T-cell (primary cell): ENCODE results near the gene ING4. TPM values are rescaled to one million over a fixed set of nuclear protein-coding genes. Genes with fewer than 3 reads are reported as not detected.

Experiments
- ATAC-seq, 4 experiments: fragments of 200-7000 bp in 3 of 4; fragments of 150-1000 bp in 1 of 4; cut with Tn5 transposase; replicated peaks in 1 of 4; 1 replicate in 3 of 4; 2 replicates in 1 of 4; pipeline ENCODE4 v1.10.0; 2021; ENCODE audit warnings: moderate library complexity in 3 of 4, mild to moderate bottlenecking in 2 of 4, moderate number of reproducible peaks in 1 of 4
- CTCF ChIA-PET, 2 donors: fragments of 300-600 bp; sonication (Branson Sonifier 250); formaldehyde crosslinking; loops; one replicate each; lab custom pipeline; 2022; ENCODE audit warnings: antibody characterized with exemption in 2 of 2; lab: Charles Lee
- POLR2A ChIA-PET, 2 donors: fragments of 300-600 bp; sonication (Branson Sonifier 250); formaldehyde crosslinking; loops; one replicate each; lab custom pipeline; 2022; ENCODE audit warnings: antibody characterized with exemption in 2 of 2; lab: Charles Lee
- DNase-seq, 35 experiments: peaks; one replicate each; pipeline versions ENCODE4 v3.0.0 to v3.0.0-alpha.2; 2013 to 2023
- H3K27ac ChIP-seq: one replicate; pipeline ENCODE4 v1.5.1; 2013; ENCODE audit warnings: low read length
- H3K27me3 ChIP-seq, 2 experiments: replicated peaks in 1 of 2; 1 replicate in 1 of 2; 2 replicates in 1 of 2; pipeline versions ENCODE4 v1.6.1 to v1.7.0; 2013; ENCODE audit warnings: low read length in 1 of 2, mixed read lengths in 1 of 2; ENCODE audit not compliant: control insufficient read depth in 2 of 2, insufficient read depth in 2 of 2; ENCODE audit errors: extremely low read depth in 1 of 2
- H3K36me3 ChIP-seq, 2 donors: 1 replicate in 1 of 2; 2 replicates in 1 of 2; pipeline versions ENCODE4 v1.6.1 to v1.7.0; 2013; ENCODE audit warnings: low read length in 1 of 2; ENCODE audit not compliant: control insufficient read depth in 2 of 2, insufficient read depth in 1 of 2; ENCODE audit errors: extremely low read depth in 1 of 2
- H3K4me1 ChIP-seq, 2 experiments: 1 replicate in 1 of 2; 2 replicates in 1 of 2; pipeline versions ENCODE4 v1.6.1 to v1.7.0; 2013; ENCODE audit warnings: low read length in 2 of 2, mixed read lengths in 1 of 2; ENCODE audit not compliant: insufficient read depth in 2 of 2, control insufficient read depth in 1 of 2; ENCODE audit errors: extremely low read depth in 1 of 2
- H3K4me3 ChIP-seq, 2 donors: 1 replicate in 1 of 2; 2 replicates in 1 of 2; pipeline versions ENCODE4 v1.5.1 to v1.7.0; 2013; ENCODE audit warnings: mild to moderate bottlenecking in 2 of 2, low read length in 1 of 2, moderate library complexity in 1 of 2; ENCODE audit not compliant: control insufficient read depth in 1 of 2; ENCODE audit errors: extremely low read depth in 1 of 2
- H3K9me3 ChIP-seq: 2 replicates; pipeline ENCODE4 v1.7.0; 2013
- H3K27ac Mint-ChIP-seq, 2 donors: one replicate each; pipeline ENCODE4 v1.8.0; 2020 to 2021; ENCODE audit warnings: mild to moderate bottlenecking in 2 of 2, mixed read lengths in 2 of 2
- H3K27me3 Mint-ChIP-seq, 2 donors: one replicate each; pipeline ENCODE4 v1.8.0; 2021 to 2022; ENCODE audit warnings: mixed read lengths in 2 of 2
- H3K36me3 Mint-ChIP-seq: one replicate; pipeline ENCODE4 v1.8.0; 2021; ENCODE audit warnings: mixed read lengths
- H3K4me1 Mint-ChIP-seq, 3 donors: one replicate each; pipeline ENCODE4 v1.8.0; 2020 to 2022; ENCODE audit warnings: mixed read lengths in 3 of 3, mild to moderate bottlenecking in 1 of 3
- H3K4me3 Mint-ChIP-seq, 3 donors: one replicate each; pipeline ENCODE4 v1.8.0; 2020 to 2022; ENCODE audit warnings: mild to moderate bottlenecking in 3 of 3, mixed read lengths in 3 of 3, moderate library complexity in 3 of 3
- H3K9me3 Mint-ChIP-seq, 3 donors: one replicate each; pipeline ENCODE4 v1.8.0; 2020 to 2022; ENCODE audit warnings: mixed read lengths in 3 of 3
- WGBS: methylation state at CpG from one replicate; pipeline ENCODE4 v1.1.5; 2013; ENCODE audit warnings: missing lambda C conversion rate; ENCODE audit not compliant: insufficient coverage; 5-methylcytosine and 5-hydroxymethylcytosine counted together
- total RNA-seq, 35 experiments: library from RNA in 6 of 35; stranded (reverse) in 6 of 35; fragments of 120-200 nt in 1 of 35; gene quantifications; one replicate each; pipeline versions ENCODE4 v1.2.1 to v1.2.4 and lab custom pipeline; 2013 to 2026

The ING4 gene
- total RNA-seq, 5 donors from 2014 or later (not counting 1 experiment from before 2014, with no cell fraction given) = 34.0 to 71.3 (median 64.5) TPM

DNA sequence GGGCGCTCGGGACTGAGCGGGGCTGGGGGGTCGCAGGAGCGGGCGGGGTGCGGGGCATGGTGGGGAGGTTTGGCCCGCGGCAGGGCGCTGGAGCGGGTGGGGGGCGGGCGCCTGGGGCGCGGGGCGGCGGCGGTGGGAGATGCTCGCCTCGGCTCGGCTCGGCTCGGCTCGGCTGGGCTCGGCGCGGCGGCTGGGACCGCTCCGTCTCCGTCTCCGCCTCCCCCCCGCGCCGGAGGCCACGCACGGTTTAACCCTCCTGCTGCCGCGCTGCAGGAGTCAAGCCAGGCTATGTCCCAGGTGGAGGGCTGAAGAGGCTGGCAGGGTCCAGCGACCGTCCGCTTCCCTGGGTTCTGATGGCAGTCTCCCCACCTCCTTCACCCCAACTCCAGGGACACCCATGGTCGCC is 37.7 kb upstream of the ING4 start, which contains the start of gene PIANP:
TSS of gene PIANP (minus strand) at position 170 of the 406 bp plus-strand sequence. CDS start 2,754 bp downstream, outside the sequence.
- H3K27ac Mint-ChIP-seq = peak within 1 kb of the TSS in 1 of 2 donors; percentile 65

DNA sequence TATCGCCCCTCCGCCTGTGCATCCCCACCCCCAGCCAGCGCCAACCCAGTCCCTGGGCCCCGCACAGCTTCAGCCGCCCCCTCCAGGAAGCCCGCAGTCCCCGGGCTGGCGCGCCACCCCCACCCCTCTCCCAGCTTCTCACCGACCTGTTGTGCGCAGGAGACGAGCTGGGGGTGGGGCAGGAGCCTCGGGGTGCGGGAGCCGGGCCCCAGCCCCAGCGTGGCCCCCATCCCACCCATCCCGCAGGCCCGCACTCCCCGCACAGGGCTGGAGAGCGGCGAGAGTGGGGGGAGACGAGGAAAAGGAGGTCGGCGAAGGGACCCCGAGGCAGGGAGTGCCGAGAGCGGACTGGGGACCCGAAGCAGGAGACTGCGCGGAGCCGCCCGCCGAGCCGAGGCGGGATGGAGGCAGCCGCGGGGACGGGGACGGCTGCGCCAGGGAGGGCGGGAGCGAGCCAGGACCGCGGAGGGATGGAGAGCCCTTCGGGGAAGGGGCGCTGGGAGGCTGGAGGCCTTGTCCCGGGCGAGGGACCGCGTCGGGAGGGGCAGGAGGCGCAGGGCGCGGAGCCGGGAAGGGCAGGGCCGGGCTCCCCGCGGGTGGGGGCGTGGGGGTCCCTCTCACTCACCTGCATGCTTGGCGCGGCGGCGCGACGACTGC is 37.2 kb upstream of the ING4 start:
- Histone ChIP-seq H3K36me3 (no peaks in the 10 kb centered on the region), H3K27me3 (peaks cover 23 to 66% of the 10 kb centered on the region in 2 experiments), H3K9me3 (no peaks in the 10 kb centered on the region), H3K27ac (no peak overlapping the region), H3K4me1 (peaks cover 7 to 23% of the 10 kb centered on the region in 2 experiments), H3K4me3 (peak overlapping the region; percentile 36 to 51)
- 3% methylated on average over 39 of the region's 65 CpGs for WGBS
- peak in 6 of 35 experiments; percentile 5 to 30 (median 16) for DNase-seq
- ChIA-PET CTCF (interaction anchor here in 1 of 2 donors (0.6 kb wide), 1 partner anchor 10 kb away, joined by 3 read pairs; no protein-coding TSS in a partner anchor), POLR2A (interaction anchor here (0.5 to 0.6 kb wide), 4 partner anchors 11 to 215 kb away, joined by 3 to 14 read pairs (median 7); partner anchors contain the start of gene ZNF384 (in 1 of the 2))
- Mint-ChIP-seq H3K9me3 (no peaks in the 10 kb centered on the region), H3K27me3 (peaks cover 41 to 57% of the 10 kb centered on the region in 2 donors), H3K4me3 (peak overlapping the region; percentile 53 to 80 (median 72)), H3K27ac (no peak overlapping the region), H3K36me3 (no peaks in the 10 kb centered on the region), H3K4me1 (peaks cover 18 to 42% (median 20%) of the 10 kb centered on the region in 3 donors)
- ATAC-seq = peak; percentile 52 to 58 (median 54)

More for the DNA sequence above, 37.7 kb upstream of the ING4 start, which contains the start of gene PIANP:
- ATAC-seq = peak; percentile 83 to 92 (median 86)
- H3K9me3 ChIP-seq = no peaks in the 10 kb centered on the region
- peak in 34 of 35 experiments; percentile 21 to 76 (median 57) for DNase-seq
- H3K4me1 Mint-ChIP-seq = peaks cover 18 to 41% (median 20%) of the 10 kb centered on the region in 3 donors
- ChIA-PET POLR2A (interaction anchor here in 1 of 2 donors (0.6 kb wide), 1 partner anchor 214 kb away, joined by 4 read pairs; no protein-coding TSS in a partner anchor), CTCF (no interaction called here)
- H3K36me3 Mint-ChIP-seq = no peaks in the 10 kb centered on the region
- peaks cover 44 to 62% of the 10 kb centered on the region in 2 donors for H3K27me3 Mint-ChIP-seq
- H3K27me3 ChIP-seq = peaks cover 23 to 66% of the 10 kb centered on the region in 2 experiments
- peak within 1 kb of the TSS; percentile 70 to 80 (median 76) for H3K4me3 Mint-ChIP-seq
- H3K36me3 ChIP-seq = no peaks in the 10 kb centered on the region
- WGBS = 2% methylated on average over 30 of the region's 43 CpGs
- no peaks in the 10 kb centered on the region for H3K9me3 Mint-ChIP-seq
- H3K27ac ChIP-seq = no peak within 1 kb of the TSS
- peaks cover 7 to 23% of the 10 kb centered on the region in 2 experiments for H3K4me1 ChIP-seq
- H3K4me3 ChIP-seq = peak within 1 kb of the TSS; percentile 36 to 57

DNA sequence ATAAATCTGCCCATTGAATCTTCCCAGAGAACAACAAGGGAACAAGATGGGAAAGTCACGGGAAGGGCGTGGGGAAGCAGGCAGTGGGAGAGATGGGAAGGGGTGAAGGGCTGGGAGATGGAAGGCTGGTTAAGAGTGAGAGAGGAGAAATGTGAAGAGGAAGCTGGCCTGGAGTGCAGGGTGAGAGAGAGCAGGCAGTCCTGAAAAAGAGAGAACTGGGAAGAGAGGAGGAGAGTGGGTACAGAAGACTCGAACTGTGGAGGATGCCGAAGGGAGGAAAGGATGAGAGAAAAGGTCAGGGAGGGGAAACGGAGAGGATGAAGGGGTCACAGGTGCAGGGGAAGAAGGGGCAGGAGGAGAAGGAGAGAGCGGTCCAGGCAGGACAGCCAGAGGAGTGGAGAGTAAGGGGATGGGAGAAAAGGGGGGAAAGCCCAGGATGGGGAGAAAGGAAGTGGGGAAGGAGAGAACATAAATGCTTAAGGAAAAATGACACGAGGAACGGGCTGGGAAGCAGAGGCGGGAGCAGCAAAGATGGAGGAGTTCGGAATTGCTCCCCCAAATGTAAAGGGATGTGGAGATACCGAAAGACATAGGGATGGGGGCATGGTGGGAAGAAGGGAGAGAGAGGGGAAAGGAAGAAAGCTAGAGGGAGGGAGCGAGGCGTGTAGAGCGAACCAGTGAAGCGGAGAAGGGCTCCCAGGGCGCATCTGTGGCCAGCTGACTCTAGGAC is 36.5 kb upstream of the ING4 start:
- ATAC-seq (no peak), DNase-seq (no peak)
- peak overlapping the region in 1 of 2 donors; percentile 65 for H3K27ac Mint-ChIP-seq
- H3K4me3 ChIP-seq = peak overlapping the region in 1 of 2 donors; percentile 36
- H3K27me3 ChIP-seq = peaks cover 21 to 60% of the 10 kb centered on the region in 2 experiments
- peaks cover 35 to 50% of the 10 kb centered on the region in 2 donors for H3K27me3 Mint-ChIP-seq
- peak overlapping the region; percentile 53 to 80 (median 72) for H3K4me3 Mint-ChIP-seq
- ChIA-PET POLR2A (interaction anchor here (0.5 to 0.6 kb wide), 3 partner anchors 10 to 31 kb away, joined by 3 to 14 read pairs (median 10); partner anchors contain the start of gene ZNF384 (in 1 of the 2)), CTCF (interaction anchor here in 1 of 2 donors (1.2 kb wide), 1 partner anchor 10 kb away, joined by 3 read pairs; the partner anchor contains the start of gene ZNF384)
- H3K9me3 Mint-ChIP-seq = no peaks in the 10 kb centered on the region
- no peaks in the 10 kb centered on the region for H3K36me3 Mint-ChIP-seq
- 44% methylated on average over 11 of the region's 16 CpGs for WGBS
- H3K9me3 ChIP-seq = no peaks in the 10 kb centered on the region
- H3K4me1 Mint-ChIP-seq = peaks cover 18 to 42% (median 20%) of the 10 kb centered on the region in 3 donors
- no peak overlapping the region for H3K27ac ChIP-seq
- no peaks in the 10 kb centered on the region for H3K36me3 ChIP-seq
- peaks cover 7 to 23% of the 10 kb centered on the region in 2 experiments for H3K4me1 ChIP-seq

DNA sequence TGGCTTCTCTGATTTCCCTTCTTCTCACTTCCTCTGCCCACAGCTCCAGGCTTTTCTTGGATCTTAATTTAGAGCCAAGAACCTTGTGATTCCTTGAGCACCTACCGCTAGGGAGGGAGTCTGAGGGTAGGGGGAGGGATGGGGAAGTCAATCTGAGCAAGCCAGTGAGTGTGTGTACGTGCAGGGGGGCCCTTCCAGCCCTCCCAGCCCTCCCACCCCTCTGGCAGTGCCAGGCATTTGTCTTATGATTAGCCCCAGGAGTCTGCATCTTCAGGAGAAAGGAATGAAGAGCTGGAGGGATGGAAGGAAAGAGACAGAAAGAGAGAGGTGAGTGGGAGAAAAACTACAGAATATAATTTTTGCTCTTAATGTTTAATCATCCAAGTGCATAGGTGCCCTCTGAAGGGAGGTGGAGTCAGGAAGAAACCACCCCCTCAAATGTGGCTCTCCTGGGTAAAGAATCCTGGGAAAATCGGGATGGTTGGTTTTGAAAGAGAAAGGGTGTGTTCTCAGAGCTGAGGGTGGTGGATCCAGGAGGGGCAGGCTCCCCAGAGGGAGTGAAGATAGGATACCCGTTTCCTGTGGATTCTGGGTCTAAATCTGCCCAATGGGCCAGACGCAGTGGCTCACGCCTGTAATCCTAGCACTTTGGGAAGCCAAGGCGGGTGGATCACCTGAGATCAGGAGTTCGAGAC is 35.6 kb upstream of the ING4 start:
- Histone ChIP-seq H3K4me1 (peaks cover 7 to 23% of the 10 kb centered on the region in 2 experiments), H3K4me3 (no peak overlapping the region), H3K27ac (no peak overlapping the region), H3K27me3 (peaks cover 20 to 54% of the 10 kb centered on the region in 2 experiments), H3K9me3 (no peaks in the 10 kb centered on the region), H3K36me3 (no peaks in the 10 kb centered on the region)
- no peaks in the 10 kb centered on the region for H3K36me3 Mint-ChIP-seq
- DNase-seq (no peak), ATAC-seq (no peak)
- POLR2A ChIA-PET = no interaction called here
- H3K27me3 Mint-ChIP-seq = peaks cover 28 to 40% of the 10 kb centered on the region in 2 donors
- CTCF ChIA-PET = interaction anchor here in 1 of 2 donors (0.6 to 1.2 kb wide), 3 partner anchors 9 to 374 kb away, joined by 3 to 6 read pairs (median 3); partner anchors contain the start of gene ZNF384
- H3K4me3 Mint-ChIP-seq = peak overlapping the region; percentile 31 to 80 (median 72)
- no peak overlapping the region for H3K27ac Mint-ChIP-seq
- 84% methylated on average over 5 of the region's 8 CpGs for WGBS
- no peaks in the 10 kb centered on the region for H3K9me3 Mint-ChIP-seq
- H3K4me1 Mint-ChIP-seq = peaks cover 18 to 42% (median 20%) of the 10 kb centered on the region in 3 donors

DNA sequence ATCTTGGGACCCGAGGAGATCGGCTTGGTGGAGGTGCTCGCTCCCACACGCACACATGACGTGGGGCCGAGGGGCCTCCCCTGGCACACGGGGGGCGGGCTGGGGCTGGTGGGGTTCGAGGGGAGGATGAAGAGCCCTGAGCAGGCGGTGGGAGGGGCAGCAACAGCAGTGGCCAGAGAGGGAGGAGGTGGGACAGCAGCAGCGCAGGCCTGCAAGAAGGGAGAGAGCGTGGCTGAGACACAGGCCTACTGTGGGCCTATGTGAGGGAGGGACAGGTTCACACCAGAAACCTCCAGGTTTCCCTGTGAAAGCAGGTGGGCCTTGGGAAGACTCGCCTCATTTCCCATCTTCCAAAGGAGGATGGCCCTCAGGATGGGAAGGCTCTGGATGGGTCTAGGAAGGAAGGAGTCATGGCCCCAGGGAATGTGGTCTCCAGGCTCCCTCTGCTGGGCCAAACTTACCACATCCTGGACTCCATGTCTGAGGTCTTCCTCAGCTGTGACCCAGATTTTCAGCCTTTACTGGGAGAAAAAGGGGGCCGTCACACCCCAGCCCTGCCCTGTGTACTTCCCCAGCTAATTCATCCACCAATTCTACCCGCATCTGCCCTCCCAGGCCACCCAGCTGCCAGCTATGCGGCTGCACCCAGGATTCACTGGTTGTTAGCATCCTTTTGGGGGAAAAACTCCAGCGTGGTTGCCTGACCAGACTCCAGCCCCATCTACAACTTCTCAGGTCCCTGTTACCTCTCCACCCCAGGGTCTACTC is 34.8 kb upstream of the ING4 start:
- H3K27ac Mint-ChIP-seq = no peak overlapping the region
- peak in 7 of 35 experiments; percentile 6 to 50 (median 18) for DNase-seq

More for the DNA sequence above, 34.8 kb upstream of the ING4 start:
- peaks cover 17 to 50% of the 10 kb centered on the region in 2 experiments for H3K27me3 ChIP-seq
- CTCF ChIA-PET = no interaction called here
- no peak overlapping the region for H3K27ac ChIP-seq
- H3K4me3 ChIP-seq = no peak overlapping the region
- peak in 1 of 4 experiments; percentile 21 for ATAC-seq
- Mint-ChIP-seq H3K4me1 (peaks cover 18 to 44% (median 23%) of the 10 kb centered on the region in 3 donors), H3K9me3 (no peaks in the 10 kb centered on the region), H3K4me3 (no peak overlapping the region), H3K27me3 (peaks cover 21 to 33% of the 10 kb centered on the region in 2 donors), H3K36me3 (no peaks in the 10 kb centered on the region)
- no peaks in the 10 kb centered on the region for H3K9me3 ChIP-seq
- 72% methylated on average over 14 of the region's 17 CpGs for WGBS
- H3K4me1 ChIP-seq = peaks cover 7 to 23% of the 10 kb centered on the region in 2 experiments
- POLR2A ChIA-PET = interaction anchor here in 1 of 2 donors (0.6 kb wide), 1 partner anchor 73 kb away, joined by 5 read pairs; no protein-coding TSS in a partner anchor
- H3K36me3 ChIP-seq = no peaks in the 10 kb centered on the region
